HG03280 (cell line): ENCODE results near the gene DOK1.

Experiments used
- ATAC-seq: cut with Tn5 transposase; IDR thresholded peaks from one replicate; pipeline ENCODE4 v1.9.1; 2021; ENCODE audit warnings: mild to moderate bottlenecking, moderate library complexity; ENCODE audit not compliant: unreplicated experiment

The DOK1 gene

GRCh38 chr2:74597410-74597809 is 42.9 kb downstream of the DOK1 start:
- no peak for ATAC-seq

DNA sequence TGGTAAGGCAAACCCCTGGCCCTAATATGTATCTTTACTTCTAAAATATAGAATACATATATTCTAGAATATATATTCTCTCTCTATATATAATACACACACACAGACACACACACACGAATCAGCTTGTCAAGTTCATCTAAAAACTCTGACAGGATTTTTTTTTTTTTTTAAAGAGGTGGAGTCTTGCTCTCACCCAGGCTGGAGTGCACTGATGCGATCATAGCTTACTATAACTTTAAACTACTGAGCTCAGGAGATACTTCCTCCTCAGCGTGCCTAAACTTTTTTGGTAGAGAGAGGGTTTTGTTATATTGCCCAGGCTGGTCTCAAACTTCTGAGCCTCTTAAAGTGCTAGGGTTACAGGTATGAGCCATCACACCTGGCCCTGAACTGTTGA is 45.2 kb downstream of the DOK1 start:
- ATAC-seq: no peak

DNA sequence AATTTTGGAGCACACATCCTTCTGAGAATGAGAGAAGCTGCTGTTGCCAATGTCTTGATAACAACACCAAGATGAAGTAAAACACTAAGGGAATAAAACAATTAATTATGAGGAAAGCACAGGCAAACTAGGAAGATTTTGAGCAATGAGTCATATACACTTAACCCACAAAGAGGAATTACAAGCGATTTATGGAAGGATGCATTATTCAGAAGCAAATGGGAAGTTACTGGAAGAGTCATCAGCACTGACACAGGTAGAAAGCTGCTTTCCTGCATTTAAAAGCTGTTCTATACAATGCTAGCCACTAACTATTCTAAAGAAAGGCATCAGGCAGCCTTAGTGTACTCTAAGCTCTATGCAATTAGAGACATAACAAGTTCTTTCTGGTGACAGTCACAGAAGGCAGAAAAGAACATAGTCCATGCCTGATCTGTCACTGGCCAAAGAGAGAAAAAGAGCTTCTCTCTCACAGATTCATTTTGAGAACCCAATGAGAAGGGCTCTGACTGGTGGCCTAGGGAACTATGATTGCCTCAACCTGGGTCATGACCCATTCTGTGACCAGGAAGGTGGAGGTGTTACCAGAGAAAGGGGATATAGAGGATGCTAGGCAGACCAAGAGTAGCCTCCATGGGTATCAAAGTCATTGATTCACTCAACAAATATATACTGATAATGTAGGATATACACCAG is 48.2 kb downstream of the DOK1 start:
- no peak for ATAC-seq

- no peak for ATAC-seq
Observed at GRCh38 chr2:74603282-74604000, 48.9 kb downstream of the DOK1 start.

DNA sequence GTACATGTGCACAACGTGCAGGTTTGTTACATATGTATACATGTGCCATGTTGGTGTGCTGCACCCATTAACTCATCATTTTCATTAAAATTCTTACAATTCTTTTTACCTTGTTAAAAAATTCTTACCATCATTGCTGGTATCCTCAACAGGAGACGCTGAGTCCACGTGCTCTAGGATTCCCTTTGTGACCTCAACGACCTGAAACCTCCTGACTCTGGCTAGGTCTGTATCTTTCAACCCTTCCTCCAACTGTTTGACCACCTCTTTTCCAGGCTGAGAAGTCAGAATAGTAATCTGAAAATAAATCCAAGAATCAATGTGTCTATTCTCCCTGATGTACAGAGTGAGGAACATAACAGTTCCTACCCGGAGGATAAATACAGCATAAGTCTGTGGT is 52.4 kb downstream of the DOK1 start:
- no peak for ATAC-seq
